Panc1 (cell line): ENCODE measurements around the gene SLC49A4. TPM values are rescaled to one million over a fixed set of nuclear protein-coding genes. Genes with fewer than 3 reads are reported as not detected.
A peak's percentile ranks its signal among the peaks of the same experiment; 100 is the strongest.

Experiments
- ATAC-seq: fragments of 200-7000 bp; cut with Tn5 transposase; 2 replicates; pipeline ENCODE4 v1.9.1; 2020; ENCODE audit warnings: mild to moderate bottlenecking, moderate library complexity
- BruUV-seq: library from RNA; stranded (reverse); fragments of 400-500 nt; replicated peaks from 2 replicates; lab custom pipeline; 2021; lab: Mats Ljungman, UMichigan
- CTCF ChIA-PET: fragments of 300-600 bp; sonication (Branson Sonifier 250); formaldehyde crosslinking; loops from one replicate; lab custom pipeline; 2022; ENCODE audit warnings: antibody characterized with exemption; lab: Charles Lee
- POLR2A ChIA-PET: fragments of 300-600 bp; sonication (Branson Sonifier 250); formaldehyde crosslinking; loops from one replicate; lab custom pipeline; 2022; ENCODE audit warnings: antibody characterized with exemption; lab: Charles Lee
- DNase-seq: peaks from one replicate; pipeline ENCODE4 v3.0.0-alpha.2; 2010; ENCODE audit warnings: low read depth, low spot score
- H3K27ac ChIP-seq: 2 replicates; pipeline ENCODE4 v1.5.1; 2011; ENCODE audit warnings: mild to moderate bottlenecking, low read length, inconsistent platforms
- H3K27me3 ChIP-seq: fragments of 200-500 bp; sonication (Bioruptor generic); 2 replicates; pipeline ENCODE4 v1.6.0; 2014; ENCODE audit warnings: low read length, inconsistent platforms; ENCODE audit not compliant: control insufficient read depth, insufficient read depth
- H3K36me3 ChIP-seq: fragments of 200-500 bp; sonication (Bioruptor generic); 2 replicates; pipeline ENCODE4 v1.5.1; 2014; ENCODE audit warnings: inconsistent platforms, mild to moderate bottlenecking, low read length, moderate library complexity; ENCODE audit not compliant: control insufficient read depth, insufficient read depth
- H3K4me1 ChIP-seq: 2 replicates; pipeline ENCODE4 v1.5.1; 2011; ENCODE audit warnings: inconsistent platforms, mild to moderate bottlenecking, low read length, moderate library complexity; ENCODE audit not compliant: control insufficient read depth, insufficient read depth
- H3K4me3 ChIP-seq, 2 experiments: 2 replicates each; pipeline ENCODE4 v1.5.1; 2011 to 2012; ENCODE audit warnings: low read depth in 2 of 2, low read length in 2 of 2, mild to moderate bottlenecking in 2 of 2, inconsistent platforms in 1 of 2, moderate library complexity in 1 of 2
- H3K9me3 ChIP-seq: fragments of 200-500 bp; sonication (Bioruptor generic); 2 replicates; pipeline ENCODE4 v1.5.1; 2014; ENCODE audit warnings: low read depth, mild to moderate bottlenecking, inconsistent platforms, low read length, moderate library complexity; ENCODE audit not compliant: control insufficient read depth, insufficient read depth
- POLR2AphosphoS5 ChIP-seq: IDR thresholded peaks from 2 replicates; pipeline ENCODE4 v1.6.1; 2012; ENCODE audit warnings: mild to moderate bottlenecking, low read depth, low read length, moderate library complexity
- REST ChIP-seq, 2 experiments: IDR thresholded peaks; 2 replicates each; pipeline ENCODE4 v1.6.1; 2011 to 2012; ENCODE audit warnings: low read depth in 2 of 2, control low read depth in 1 of 2, low read length in 1 of 2, mild to moderate bottlenecking in 1 of 2, moderate library complexity in 1 of 2; ENCODE audit not compliant: insufficient read depth in 1 of 2
- SIN3A ChIP-seq: IDR thresholded peaks from 2 replicates; pipeline ENCODE4 v1.6.1; 2012; ENCODE audit warnings: low read depth, mild to moderate bottlenecking, low read length, moderate library complexity, borderline replicate concordance; ENCODE audit not compliant: insufficient read depth
- TCF7L2 ChIP-seq: IDR thresholded peaks from 2 replicates; pipeline ENCODE4 v1.6.1; 2011; ENCODE audit warnings: mild to moderate bottlenecking, low read depth, low read length, inconsistent platforms
- in situ Hi-C: cut with HindIII; loops from 2 replicates; pipeline ENCODE4 v1.10.0; 2016; ENCODE audit warnings: low sequenced_read_pairs, low pct_unique_long_range_greater_than_20kb
- intact Hi-C: fragments of 100-400 bp; cut with micrococcal nuclease; formaldehyde crosslinking; loops from one replicate; pipeline ENCODE4 v1.10.0; 2022; ENCODE audit not compliant: unreplicated experiment
- total RNA-seq: library from RNA; stranded (reverse); gene quantifications from one replicate; pipeline ENCODE4 v1.2.1, GENCODE V29; 2021; ENCODE audit not compliant: unreplicated experiment
- TF ChIP-seq, protein P1 (sequence below): fragments of 450-650 bp; IDR thresholded peaks from 2 replicates; pipeline ENCODE4 v1.5.1; 2017; ENCODE audit warnings: mild to moderate bottlenecking

The SLC49A4 gene
- total RNA-seq, 1 experiment from 2014 or later, result 15.9 TPM

- ATAC-seq, result peak; percentile 53; the same call in 1 of the 2 replicates
- CTCF ChIA-PET, result no interaction called here
- H3K4me1 ChIP-seq, result no peaks in the 10 kb centered on the region
- BruUV-seq, result no TSS peak
- no peak overlapping the region for H3K27ac ChIP-seq
- DNase-seq, result no peak
- H3K9me3 ChIP-seq, result no peaks in the 10 kb centered on the region
- in situ Hi-C loops (no loop called here), intact Hi-C loops (no loop called here)
- POLR2A ChIA-PET, result no interaction called here
- H3K4me3 ChIP-seq, result no peak overlapping the region
- TF ChIP-seq TCF7L2 (no peak), POLR2AphosphoS5 (no peak), REST (IDR thresholded peaks at IDR 0.05; ENCODE audit: insufficient read depth in 1 of 2, low read depth in 2 of 2, low read length in 1 of 2) (no peak), SIN3A (no peak)
- TF ChIP-seq, protein P1, sequence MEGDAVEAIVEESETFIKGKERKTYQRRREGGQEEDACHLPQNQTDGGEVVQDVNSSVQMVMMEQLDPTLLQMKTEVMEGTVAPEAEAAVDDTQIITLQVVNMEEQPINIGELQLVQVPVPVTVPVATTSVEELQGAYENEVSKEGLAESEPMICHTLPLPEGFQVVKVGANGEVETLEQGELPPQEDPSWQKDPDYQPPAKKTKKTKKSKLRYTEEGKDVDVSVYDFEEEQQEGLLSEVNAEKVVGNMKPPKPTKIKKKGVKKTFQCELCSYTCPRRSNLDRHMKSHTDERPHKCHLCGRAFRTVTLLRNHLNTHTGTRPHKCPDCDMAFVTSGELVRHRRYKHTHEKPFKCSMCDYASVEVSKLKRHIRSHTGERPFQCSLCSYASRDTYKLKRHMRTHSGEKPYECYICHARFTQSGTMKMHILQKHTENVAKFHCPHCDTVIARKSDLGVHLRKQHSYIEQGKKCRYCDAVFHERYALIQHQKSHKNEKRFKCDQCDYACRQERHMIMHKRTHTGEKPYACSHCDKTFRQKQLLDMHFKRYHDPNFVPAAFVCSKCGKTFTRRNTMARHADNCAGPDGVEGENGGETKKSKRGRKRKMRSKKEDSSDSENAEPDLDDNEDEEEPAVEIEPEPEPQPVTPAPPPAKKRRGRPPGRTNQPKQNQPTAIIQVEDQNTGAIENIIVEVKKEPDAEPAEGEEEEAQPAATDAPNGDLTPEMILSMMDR, result no peak
- H3K27me3 ChIP-seq, result no peaks in the 10 kb centered on the region; the same call in 1 of the 2 replicates
- no peaks in the 10 kb centered on the region for H3K36me3 ChIP-seq
These were observed 99.1 kb downstream of the SLC49A4 start for GRCh38 chr3:122893754-122894668.

- in situ Hi-C loops (no loop called here), intact Hi-C loops (no loop called here)
- CTCF ChIA-PET, result no interaction called here
- TF ChIP-seq REST (IDR thresholded peaks at IDR 0.05; ENCODE audit: insufficient read depth in 1 of 2, low read depth in 2 of 2, low read length in 1 of 2), result no peak
- TF ChIP-seq SIN3A, result no peak
- no peak for TF ChIP-seq POLR2AphosphoS5
- no peak for TF ChIP-seq TCF7L2
- TF ChIP-seq, protein P1, result no peak
- Histone ChIP-seq H3K36me3 (no peaks in the 10 kb centered on the region), H3K27ac (no peak overlapping the region), H3K9me3 (no peaks in the 10 kb centered on the region), H3K4me3 (no peak overlapping the region), H3K4me1 (no peaks in the 10 kb centered on the region), H3K27me3 (no peaks in the 10 kb centered on the region; the same call in 1 of the 2 replicates)
- no peak for DNase-seq
- POLR2A ChIA-PET, result no interaction called here
- no peak for ATAC-seq
- BruUV-seq, result no TSS peak
These were observed 103.4 kb downstream of the SLC49A4 start for GRCh38 chr3:122898298-122898697.
